Measurements from ENCODE around the gene CCS. TPM values are rescaled to one million over a fixed set of nuclear protein-coding genes. Genes with fewer than 3 reads are reported as not detected.

Gene CCS
- total RNA-seq, 3 donors from 2014 or later: 27.5 to 44.2 (median 33.1) TPM

DNA sequence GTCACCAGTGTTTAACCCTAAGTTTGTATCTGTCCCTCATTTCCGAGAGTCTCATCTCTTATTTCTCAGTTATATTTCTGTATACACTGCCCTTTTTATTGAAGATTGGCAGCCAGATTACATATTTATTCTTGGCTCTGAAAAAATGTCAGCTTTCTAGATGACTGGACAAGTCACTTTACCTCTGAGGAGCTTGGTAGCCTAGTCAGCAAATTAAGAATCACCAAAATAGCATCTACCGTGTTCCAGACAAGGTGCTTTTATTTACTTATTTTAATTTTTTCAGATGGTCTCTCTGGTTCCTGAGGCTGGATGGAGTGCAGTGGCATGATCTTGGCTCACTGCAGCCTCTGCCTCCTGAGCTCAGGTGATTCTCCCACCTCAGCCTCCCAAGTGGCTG lies 40.0 kb downstream of the CCS start:
- no peak for TF ChIP-seq POLR2AphosphoS5 (IDR thresholded peaks at IDR 0.05)
- no peak for TF ChIP-seq POLR2A (IDR thresholded peaks at IDR 0.05)
- TF ChIP-seq, protein P1, sequence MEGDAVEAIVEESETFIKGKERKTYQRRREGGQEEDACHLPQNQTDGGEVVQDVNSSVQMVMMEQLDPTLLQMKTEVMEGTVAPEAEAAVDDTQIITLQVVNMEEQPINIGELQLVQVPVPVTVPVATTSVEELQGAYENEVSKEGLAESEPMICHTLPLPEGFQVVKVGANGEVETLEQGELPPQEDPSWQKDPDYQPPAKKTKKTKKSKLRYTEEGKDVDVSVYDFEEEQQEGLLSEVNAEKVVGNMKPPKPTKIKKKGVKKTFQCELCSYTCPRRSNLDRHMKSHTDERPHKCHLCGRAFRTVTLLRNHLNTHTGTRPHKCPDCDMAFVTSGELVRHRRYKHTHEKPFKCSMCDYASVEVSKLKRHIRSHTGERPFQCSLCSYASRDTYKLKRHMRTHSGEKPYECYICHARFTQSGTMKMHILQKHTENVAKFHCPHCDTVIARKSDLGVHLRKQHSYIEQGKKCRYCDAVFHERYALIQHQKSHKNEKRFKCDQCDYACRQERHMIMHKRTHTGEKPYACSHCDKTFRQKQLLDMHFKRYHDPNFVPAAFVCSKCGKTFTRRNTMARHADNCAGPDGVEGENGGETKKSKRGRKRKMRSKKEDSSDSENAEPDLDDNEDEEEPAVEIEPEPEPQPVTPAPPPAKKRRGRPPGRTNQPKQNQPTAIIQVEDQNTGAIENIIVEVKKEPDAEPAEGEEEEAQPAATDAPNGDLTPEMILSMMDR (IDR thresholded peaks at IDR 0.05): no peak
- intact Hi-C loops (cut with DNase I; ENCODE audit: low total_unique reads): no loop called here

DNA sequence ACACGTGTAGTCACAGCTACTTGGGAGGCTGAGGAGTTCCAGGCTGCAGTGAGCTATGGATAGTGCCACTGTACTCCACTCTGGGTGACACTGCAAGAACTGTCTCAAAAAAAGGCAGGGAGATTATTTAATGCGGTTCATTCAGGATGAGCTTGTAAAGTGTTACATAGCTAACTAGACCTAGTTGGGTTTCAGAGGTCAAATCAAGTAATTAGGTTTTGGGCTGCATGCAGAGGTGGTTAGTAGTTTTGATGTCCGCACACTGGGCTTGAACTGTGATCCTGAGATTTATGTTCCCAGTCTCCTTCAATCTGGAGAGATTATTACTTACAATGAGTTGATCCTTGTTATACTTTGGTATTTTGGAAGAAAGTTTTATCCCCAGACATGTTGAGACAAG lies 43.4 kb downstream of the CCS start:
- no peak for DNase-seq (ENCODE audit: low spot score in 2 of 2)
- TF ChIP-seq, protein P1 (IDR thresholded peaks at IDR 0.05): no peak
- TF ChIP-seq POLR2AphosphoS5 (IDR thresholded peaks at IDR 0.05) (no peak), POLR2A (IDR thresholded peaks at IDR 0.05) (no peak)
- intact Hi-C loops (cut with DNase I; ENCODE audit: low total_unique reads): no loop called here
- Histone ChIP-seq H3K4me3 (no peak overlapping the region), H3K27me3 (no peaks in the 10 kb centered on the region), H3K9me3 (no peaks in the 10 kb centered on the region), H3K36me3 (no peaks in the 10 kb centered on the region), H3K4me1 (peaks cover 0 to 27% of the 10 kb centered on the region in 2 donors), H3K27ac (no peak overlapping the region)

More for the DNA sequence above, 40.0 kb downstream of the CCS start:
- DNase-seq (ENCODE audit: low spot score in 2 of 2): no peak
- peaks cover 0 to 5% of the 10 kb centered on the region in 2 donors for H3K4me1 ChIP-seq
- no peaks in the 10 kb centered on the region for H3K9me3 ChIP-seq
- no peaks in the 10 kb centered on the region for H3K27me3 ChIP-seq
- no peak overlapping the region for H3K27ac ChIP-seq
- H3K4me3 ChIP-seq: no peak overlapping the region
- no peaks in the 10 kb centered on the region for H3K36me3 ChIP-seq

DNA sequence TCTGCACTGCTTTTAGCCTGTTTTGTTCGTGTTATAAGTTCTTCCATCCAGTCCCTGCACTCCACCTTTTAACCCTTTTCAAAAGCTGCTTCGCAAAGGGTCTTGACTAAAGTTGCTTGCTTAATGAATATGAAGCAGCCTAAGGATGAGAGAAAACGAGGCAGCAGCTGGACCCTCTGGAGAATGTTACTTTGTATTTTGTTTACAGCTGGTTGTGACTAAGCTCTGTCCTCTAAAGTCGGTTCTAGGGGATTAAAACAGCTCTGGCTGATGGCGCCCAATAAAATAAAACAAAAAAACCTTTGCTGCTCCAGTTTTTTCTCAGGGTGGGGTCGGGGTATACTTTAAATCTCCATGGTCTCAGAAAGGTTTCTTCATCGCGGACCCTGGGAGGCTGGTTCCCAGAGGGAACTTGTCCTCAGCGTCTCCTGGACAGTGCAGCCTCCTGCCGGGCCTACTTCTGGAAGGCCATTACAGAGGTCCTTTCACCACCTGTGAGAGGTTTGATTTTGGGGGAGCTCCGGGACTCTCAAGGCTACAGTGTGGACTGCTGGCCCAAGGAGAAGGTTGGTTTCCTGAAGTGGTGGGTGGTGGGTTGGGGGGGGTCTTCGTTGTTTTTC lies 44.7 kb downstream of the CCS start:
- H3K27ac ChIP-seq: peak overlapping the region; percentile 80 to 95
- DNase-seq (ENCODE audit: low spot score in 2 of 2): no peak
- H3K4me3 ChIP-seq: peak overlapping the region; percentile 74 to 91 (median 78)
- H3K9me3 ChIP-seq: no peaks in the 10 kb centered on the region
- H3K36me3 ChIP-seq: no peaks in the 10 kb centered on the region
- intact Hi-C loops (cut with DNase I; ENCODE audit: low total_unique reads): no loop called here
- TF ChIP-seq, protein P1 (IDR thresholded peaks at IDR 0.05): peak in 1 of 3 donors; percentile 17
- TF ChIP-seq POLR2AphosphoS5 (IDR thresholded peaks at IDR 0.05) (no peak), POLR2A (IDR thresholded peaks at IDR 0.05) (no peak)
- H3K4me1 ChIP-seq: peaks cover 0 to 39% of the 10 kb centered on the region in 2 donors
- no peaks in the 10 kb centered on the region for H3K27me3 ChIP-seq

DNA sequence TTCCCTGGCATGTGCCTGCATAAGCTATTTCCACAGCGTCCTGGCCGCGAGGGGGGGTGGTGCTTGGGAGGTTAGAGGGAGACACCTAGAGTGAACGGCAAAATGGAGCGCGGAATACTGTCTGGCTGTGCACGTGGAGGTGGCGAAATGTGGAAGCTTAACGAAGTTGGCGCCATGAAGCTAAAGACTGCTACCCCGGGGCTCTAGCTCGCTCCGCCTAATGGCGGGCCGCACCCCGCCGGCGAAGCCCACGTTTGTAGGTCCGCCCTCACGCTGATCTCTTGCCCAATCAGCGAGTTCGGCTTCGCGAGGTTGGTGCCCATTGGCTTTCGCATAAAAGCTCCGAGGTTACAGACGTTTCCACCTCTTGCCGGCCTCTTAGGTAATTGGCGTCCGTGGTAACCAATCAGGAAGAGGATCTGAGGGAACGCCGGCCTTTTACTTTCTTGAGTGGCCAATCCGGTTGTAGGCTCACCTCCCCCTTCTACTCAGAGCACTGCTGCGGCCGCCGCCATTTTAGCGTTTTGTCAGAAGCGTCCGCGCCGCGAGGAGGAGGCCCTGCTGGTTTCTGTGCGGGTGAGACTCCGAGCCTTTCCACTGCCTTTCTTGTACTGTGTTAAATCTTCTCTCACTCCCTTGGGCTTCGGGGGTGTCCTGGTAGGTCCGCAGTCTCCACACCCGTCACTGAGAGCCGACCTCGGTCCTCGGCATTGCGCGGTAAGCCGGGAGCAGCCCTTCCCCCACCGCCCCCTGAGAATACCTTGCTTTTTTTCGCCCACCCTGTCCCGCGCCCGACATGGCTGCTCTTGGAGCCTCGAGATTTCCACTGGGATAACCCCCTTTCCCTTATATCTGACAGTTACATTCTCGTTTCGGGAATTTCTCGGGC lies 45.4 kb downstream of the CCS start, which contains the start of gene RBM4:
TSS of gene RBM4 (plus strand) at position 527 of the 889 bp plus-strand sequence. CDS start 1,009 bp downstream, outside the sequence.
- peak; percentile 94 for TF ChIP-seq POLR2A (IDR thresholded peaks at IDR 0.05)
- TF ChIP-seq, protein P1 (IDR thresholded peaks at IDR 0.05): peak in 1 of 3 donors; percentile 15
- peak; percentile 84 to 96 (median 85) for TF ChIP-seq POLR2AphosphoS5 (IDR thresholded peaks at IDR 0.05)
- Histone ChIP-seq H3K27me3 (no peaks in the 10 kb centered on the region), H3K27ac (peak within 1 kb of the TSS; percentile 95), H3K4me1 (peaks cover 0 to 47% of the 10 kb centered on the region in 2 donors), H3K4me3 (peak within 1 kb of the TSS; percentile 74 to 91 (median 78)), H3K9me3 (no peaks in the 10 kb centered on the region), H3K36me3 (no peaks in the 10 kb centered on the region)
- intact Hi-C loops (cut with DNase I; ENCODE audit: low total_unique reads): no loop called here
- DNase-seq (ENCODE audit: low spot score in 2 of 2): peak; percentile 97 to 99
